Neural progenitor cell (in vitro differentiated cells): ENCODE measurements around the gene ULK4.

Experiments
- CTCF ChIP-seq: fragments of 200-600 bp; sonication (generic); IDR thresholded peaks from 2 replicates; pipeline ENCODE4 v1.5.1; 2017; ENCODE audit warnings: antibody characterized with exemption, mild to moderate bottlenecking
- EZH2 ChIP-seq: fragments of 200-600 bp; sonication (generic); IDR thresholded peaks from 2 replicates; pipeline ENCODE4 v1.6.1; 2017; ENCODE audit warnings: antibody characterized with exemption, mild to moderate bottlenecking, moderate library complexity

GRCh38 chr3:41653571-41654239, 308.2 kb downstream of the ULK4 start:
- TF ChIP-seq CTCF: no peak
- TF ChIP-seq EZH2: no peak
